ENCODE data around the gene HSF4.

The HSF4 gene

DNA sequence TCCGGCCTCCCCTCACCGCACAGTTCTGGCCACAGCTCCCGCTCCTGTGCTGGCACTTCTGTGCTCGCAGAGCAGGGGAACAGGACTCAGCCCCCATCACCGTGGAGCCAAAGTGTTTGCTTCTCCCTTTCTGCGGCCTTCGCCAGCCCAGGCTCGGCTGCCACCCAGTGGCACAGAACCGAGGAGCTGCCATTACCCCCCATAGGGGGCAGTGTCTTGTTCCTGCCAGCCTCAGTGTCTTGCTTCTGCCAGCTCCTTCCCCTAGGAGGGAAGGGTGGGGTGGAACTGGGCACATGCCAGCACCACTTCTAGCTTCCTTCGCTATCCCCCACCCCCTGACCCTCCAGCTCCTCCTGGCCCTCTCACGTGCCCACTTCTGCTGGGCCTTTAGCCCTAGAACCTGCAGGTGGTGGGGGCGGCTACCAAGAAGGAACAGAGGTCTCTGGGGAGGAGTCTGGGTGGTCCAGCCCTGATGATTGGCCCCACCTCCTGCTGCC lies 33.7 kb downstream of the HSF4 start:
- no peak for DNase-seq (ENCODE audit: extremely low read depth in 1 of 2, low read depth in 1 of 2)

DNA sequence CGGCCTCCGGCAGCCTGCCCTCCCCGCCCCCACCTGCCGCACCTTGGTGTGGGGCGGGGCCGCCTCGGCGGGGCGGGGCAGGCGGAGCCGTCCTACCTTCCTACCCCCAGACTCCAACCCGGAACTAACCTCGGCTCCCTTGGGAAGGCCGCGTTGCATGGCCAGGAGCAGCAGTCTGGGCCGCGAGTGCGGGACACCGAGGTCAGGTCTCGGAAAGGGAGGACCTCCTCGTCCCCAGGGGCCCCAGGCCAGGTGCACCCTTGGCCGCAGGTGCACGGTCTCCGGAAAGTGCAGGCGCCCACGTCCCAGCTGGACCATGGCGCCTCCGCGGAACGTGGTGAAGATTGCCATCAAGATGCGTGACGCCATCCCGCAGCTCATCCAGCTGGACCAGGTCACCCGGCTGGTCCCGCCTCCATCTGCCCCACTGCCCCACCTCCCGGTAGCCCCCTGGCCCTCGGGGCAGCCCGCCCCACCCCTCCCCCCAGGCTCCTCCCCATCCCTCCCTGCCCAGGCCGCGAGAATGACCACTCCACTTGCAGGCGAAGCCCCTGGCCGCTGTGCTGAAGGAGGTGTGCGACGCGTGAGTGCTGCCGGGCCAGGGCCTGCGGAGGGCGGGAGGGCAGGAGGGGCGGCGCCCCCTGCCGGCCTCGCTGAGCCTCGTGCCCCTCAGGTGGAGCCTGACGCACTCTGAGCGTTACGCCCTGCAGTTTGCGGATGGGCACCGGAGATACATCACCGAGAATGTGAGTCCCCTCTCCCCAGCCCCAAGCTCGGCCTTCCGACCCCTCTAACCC lies 34.7 kb downstream of the HSF4 start, which contains the start of gene ELMO3:
ELMO3 (plus strand) TSS at position 121 of the 797 bp plus-strand sequence; CDS start at position 317, 196 bp downstream.
- no peak for DNase-seq (ENCODE audit: extremely low read depth in 1 of 2, low read depth in 1 of 2)

- no peak for DNase-seq (ENCODE audit: extremely low read depth in 1 of 2, low read depth in 1 of 2)
Measured at GRCh38 chr16:67199808-67200198, 35.3 kb downstream of the HSF4 start.

GRCh38 chr16:67200491-67200890 lies 35.9 kb downstream of the HSF4 start:
- DNase-seq (ENCODE audit: extremely low read depth in 1 of 2, low read depth in 1 of 2), result no peak

DNA sequence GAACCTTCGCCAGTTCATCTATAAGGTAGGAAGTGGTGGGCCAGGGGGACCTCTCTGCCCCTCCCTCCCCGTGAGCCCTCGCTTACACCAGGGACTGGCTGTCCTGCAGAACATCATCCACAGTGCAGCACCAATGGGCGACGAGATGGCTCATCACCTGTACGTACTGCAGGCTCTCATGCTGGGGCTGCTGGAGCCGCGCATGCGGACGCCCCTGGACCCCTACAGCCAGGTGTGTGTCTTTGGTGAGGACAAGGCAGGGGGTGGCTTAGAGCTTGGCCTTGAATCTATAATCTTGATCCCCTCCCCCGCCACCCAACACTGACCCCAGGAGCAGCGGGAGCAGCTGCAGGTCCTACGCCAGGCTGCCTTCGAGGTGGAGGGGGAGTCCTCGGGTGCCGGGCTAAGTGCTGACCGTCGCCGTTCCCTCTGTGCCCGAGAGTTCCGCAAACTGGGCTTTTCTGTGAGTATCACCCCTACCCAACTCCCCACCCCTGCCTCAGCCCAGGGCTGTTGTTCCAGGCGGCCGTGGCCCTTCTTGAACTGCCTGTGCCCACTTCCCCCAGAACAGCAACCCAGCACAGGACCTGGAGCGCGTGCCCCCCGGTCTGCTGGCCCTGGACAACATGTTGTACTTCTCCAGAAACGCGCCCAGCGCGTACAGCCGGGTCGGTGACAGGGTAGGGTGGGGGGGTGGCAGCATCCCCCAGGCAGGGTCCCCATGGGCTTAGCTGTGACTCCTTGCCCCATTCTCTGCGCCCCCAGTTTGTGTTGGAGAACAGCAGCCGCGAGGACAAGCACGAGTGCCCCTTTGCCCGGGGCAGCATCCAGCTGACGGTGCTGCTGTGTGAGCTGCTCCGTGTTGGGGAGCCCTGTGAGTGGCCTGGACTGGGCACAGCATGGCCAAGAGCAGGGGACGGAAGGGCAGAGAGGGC lies 37.1 kb downstream of the HSF4 start:
- DNase-seq (ENCODE audit: extremely low read depth in 1 of 2, low read depth in 1 of 2), result no peak

GRCh38 chr16:67202426-67202825 lies 37.9 kb downstream of the HSF4 start:
- DNase-seq (ENCODE audit: extremely low read depth in 1 of 2, low read depth in 1 of 2), result no peak

DNA sequence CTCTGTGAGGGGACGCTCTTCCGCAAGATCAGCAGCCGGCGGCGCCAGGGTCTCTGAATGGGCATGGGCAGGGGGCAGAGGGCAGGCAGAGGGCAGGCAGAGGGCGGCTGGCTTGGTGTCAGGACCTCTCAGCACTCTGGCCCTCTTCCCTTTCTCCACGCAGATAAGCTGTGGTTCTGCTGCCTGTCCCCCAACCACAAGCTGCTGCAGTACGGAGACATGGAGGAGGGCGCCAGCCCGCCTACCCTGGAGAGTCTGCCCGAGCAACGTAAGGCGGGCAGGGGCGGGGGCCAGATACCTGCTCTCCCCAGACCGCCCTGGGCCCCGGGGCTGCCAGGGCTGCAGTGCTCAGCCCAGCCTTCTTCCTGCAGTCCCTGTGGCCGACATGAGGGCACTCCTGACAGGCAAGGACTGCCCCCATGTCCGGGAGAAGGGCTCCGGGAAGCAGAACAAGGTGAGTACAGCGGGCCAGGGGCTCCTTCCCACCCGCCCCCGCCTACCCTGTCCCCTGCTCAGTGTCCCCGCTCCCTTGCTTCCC lies 38.5 kb downstream of the HSF4 start:
- DNase-seq (ENCODE audit: extremely low read depth in 1 of 2, low read depth in 1 of 2), result no peak

DNA sequence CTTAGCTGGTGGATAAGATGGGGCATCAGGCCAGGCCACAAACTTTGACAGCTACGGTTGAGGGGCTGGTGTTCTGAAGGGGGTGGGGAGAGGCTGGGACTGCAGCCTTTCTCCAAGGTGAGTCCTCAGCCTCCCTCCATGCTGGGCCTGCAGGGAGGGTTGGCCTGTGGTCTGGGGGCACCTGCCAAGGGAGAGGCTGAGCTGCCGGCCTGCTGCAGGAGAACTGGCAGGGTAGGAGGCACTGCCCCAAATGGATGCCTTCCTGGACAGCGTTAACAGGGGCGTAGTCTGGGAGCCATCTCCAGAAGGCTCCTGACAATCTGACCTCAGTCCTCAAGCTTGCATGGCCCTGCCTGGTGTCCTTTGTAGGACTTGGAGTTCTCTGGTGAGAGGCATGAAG lies 39.5 kb downstream of the HSF4 start:
- DNase-seq (ENCODE audit: extremely low read depth in 1 of 2, low read depth in 1 of 2), result no peak

DNA sequence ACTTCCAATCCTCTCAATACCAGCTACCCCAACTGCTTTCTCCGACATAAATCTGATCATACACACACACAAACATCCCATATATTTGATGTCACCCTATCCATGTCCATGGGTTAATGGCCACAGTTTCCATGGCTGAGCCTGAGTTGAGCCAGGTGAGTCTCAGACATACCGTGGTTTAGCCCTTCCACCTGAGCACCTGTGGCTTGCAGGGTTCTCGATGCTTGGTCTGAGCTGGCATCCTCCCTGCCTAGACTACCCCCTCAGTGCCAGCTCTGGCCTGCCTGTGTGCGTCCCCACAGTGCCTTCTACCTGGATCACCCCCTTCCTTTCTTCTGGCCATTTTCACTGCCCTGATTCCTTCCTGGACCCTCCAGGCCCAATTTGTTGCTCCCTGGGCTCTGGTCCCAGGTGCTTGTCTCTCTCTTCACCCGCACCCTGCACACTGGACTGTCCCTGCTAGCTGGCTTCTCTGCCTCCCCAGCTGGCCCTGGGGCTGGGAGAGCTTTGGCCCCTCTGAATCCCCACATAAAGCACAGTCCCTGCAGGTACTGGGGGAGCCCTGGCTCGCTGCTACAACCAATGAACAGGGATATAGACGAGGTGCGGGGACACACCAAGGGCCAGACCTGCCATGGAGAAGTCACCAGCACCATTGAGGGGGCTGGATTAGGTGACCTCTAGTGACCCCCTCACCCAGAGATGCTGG lies 41.7 kb downstream of the HSF4 start:
- no peak for DNase-seq (ENCODE audit: extremely low read depth in 1 of 2, low read depth in 1 of 2)

DNA sequence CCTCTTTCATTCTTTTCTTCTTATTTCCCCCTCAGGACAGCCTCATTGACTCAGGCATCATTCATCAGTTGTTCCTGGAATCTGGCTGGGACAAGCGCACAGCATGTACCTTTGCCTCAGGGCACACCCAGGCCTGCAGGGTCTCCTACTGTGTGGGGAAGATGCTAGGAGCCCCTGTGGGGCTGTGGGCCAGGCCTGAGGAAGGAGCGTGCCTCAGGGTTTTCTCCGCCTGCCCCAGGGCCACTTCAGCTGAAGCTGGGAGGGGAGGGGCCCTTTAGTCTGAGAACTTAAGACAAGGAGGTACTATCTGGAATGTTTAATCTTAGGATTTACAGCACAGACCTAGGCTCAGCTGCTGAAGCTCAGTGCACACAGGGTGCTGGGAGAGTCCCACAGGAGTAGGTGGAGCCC lies 42.3 kb downstream of the HSF4 start:
- DNase-seq (ENCODE audit: extremely low read depth in 1 of 2, low read depth in 1 of 2), result no peak

GRCh38 chr16:67207249-67208091 lies 42.9 kb downstream of the HSF4 start:
- DNase-seq (ENCODE audit: extremely low read depth in 1 of 2, low read depth in 1 of 2), result no peak

GRCh38 chr16:67208154-67208896 lies 43.8 kb downstream of the HSF4 start:
- DNase-seq (ENCODE audit: extremely low read depth in 1 of 2, low read depth in 1 of 2), result no peak

DNA sequence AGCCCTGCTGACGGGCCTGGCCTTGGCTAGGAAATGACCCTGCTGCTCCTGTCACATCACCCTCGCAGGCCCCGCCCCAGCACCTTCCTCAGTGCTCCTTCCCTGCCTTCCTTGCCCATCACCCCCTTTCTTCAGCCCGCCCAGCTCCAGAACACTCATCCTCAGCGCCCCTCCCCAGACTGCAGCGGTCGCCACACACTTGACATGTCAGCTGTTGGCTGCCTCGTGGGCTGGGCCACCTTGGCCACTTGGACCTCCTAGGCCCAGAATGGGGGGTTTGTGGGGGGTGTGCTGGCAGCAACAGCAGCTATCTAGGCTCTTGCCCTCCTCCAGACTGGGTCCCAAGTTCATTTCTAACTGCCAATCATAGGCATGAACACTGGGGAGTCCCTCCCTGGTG lies 45.0 kb downstream of the HSF4 start:
- no peak for DNase-seq (ENCODE audit: extremely low read depth in 1 of 2, low read depth in 1 of 2)

DNA sequence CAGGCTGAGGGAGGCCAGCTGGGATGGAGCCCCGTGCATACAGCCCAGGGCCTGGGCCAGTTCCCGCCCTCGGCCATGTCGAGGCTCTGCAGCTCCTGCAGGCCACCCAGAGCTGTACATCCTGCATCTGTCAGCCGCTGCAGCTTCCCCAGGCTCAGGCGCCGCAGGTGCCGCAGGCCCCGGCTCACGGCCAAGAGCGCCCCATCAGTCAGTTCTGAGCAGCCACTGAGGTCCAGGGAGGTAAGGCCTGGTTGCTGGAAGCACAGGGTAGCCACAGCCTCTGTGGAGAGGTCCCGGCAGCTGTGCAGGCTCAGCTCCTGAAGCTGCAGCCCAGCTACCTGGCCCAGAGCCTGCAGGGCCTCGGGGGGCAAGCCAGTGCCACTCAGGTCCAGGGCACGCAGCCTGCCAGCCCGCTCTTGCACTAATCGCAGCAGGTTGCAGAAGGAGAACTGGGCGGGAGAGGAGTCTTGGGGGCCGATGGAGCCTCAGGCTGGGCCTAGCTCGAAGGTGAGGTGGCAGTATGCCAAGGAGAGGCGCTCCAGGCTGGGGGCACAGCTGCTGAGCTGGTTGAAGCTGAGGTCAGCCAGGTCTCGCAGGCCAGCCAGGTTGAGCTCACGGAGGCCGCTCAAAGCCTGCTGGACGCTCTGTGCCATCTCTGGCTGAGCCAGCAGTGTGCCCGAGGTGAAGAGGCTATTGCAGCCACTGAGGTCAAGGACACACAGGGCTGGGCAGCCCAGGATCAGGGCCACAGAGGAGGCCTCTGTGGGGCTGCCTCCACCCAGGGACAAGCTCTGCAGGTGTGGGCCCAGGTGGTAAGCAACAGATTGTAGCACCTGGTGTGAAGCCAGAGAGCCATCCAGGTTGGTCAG lies 45.8 kb downstream of the HSF4 start:
- DNase-seq (ENCODE audit: extremely low read depth in 1 of 2, low read depth in 1 of 2), result no peak

DNA sequence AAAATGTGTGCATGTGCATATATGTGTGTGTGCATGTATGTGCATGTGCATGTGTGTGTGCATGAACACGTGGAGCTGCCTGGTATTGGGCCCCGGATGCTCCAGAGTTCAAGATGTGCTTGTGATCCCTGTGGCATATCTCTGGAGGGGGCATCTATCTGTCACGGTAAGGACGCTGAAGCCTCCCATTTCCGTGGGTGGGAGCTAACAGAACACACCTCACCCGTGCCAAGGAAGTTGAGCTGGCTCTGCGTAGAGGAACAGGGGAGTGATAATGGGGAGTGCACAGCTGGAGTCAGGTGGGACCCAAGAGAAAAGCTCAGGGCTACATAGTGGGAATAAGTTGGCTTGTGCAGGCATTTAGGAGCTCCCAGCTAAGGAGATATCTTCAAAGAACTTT lies 47.1 kb downstream of the HSF4 start:
- no peak for DNase-seq (ENCODE audit: extremely low read depth in 1 of 2, low read depth in 1 of 2)

DNA sequence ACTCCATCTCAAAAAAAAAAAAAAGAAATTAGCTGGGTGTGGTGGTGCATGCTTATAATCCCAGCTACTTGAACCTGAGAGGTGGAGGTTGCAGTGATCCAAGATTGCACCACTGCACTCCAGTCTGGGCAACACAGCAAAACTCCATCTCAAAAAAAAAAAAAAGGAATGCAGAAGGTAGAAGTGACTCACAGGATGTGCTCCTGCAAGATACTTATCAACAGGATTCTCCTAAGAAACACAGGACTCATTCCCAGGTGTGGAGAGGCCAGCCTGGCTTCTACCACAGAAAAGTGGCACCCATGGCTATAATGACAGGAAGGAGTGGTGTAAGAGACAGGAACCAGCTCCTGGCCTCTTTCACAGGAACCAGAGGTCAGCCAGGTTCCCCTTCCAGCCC lies 48.2 kb downstream of the HSF4 start:
- no peak for DNase-seq (ENCODE audit: extremely low read depth in 1 of 2, low read depth in 1 of 2)

DNA sequence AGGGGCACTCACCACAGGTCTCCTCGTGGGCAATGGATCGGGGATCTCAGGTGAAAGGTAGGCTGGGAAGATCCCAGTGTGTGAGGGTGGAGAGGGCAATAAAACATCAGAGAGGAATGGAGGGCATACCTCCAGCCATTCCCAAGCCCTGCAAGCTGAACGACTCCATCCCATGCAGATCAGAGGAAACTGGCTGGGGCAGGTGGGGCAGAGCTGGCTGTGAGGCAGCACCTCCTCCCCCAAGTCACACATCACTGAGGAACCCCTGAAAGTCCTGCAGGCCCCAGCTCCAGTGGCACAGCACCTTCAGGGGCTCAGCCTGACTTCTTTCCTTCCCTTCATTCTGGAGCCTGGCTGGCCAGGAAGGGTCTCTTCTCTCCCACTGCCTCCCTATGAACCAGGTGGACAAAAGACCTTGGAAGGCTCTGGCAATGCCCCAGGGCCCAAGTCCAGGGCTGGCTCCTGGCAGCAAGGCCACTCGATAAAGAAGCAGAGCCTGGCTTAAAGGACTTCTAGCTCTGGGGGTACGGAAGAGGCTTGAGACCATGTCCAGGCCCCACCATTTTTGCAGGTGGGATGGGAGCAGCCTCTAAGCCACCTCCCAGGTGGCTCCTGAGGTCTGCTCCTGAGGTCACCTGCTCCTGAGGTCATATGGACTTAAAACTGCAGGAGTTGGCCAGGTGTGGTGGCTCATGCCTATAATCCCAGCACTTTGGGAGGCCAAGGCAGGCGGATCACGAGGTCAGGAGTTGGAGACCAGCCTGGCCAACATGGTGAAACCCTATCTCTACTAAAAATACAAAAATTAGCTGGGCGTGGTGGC lies 48.9 kb downstream of the HSF4 start:
- DNase-seq (ENCODE audit: extremely low read depth in 1 of 2, low read depth in 1 of 2), result no peak
